Upper lobe of right lung (tissue), 1 donor: ENCODE results near the gene DUS2. TPM values are rescaled to one million over a fixed set of nuclear protein-coding genes. Genes with fewer than 3 reads are reported as not detected.
"Not testable (repeated sequence)": the region's sequence is repeated elsewhere in the genome, so short reads cannot be mapped to it uniquely, and the experiment has no call there.

ENCODE experiments used
- ATAC-seq: fragments of 200-7000 bp; cut with Tn5 transposase; one replicate; pipeline ENCODE4 v1.9.1; 2020; ENCODE audit warnings: mild to moderate bottlenecking, moderate library complexity
- DNase-seq: peaks from one replicate; pipeline ENCODE4 v3.0.0-alpha.2; 2020
- H3K27ac ChIP-seq: fragments of 200-600 bp; one replicate; pipeline ENCODE4 v1.8.0; 2022
- H3K27me3 ChIP-seq: fragments of 200-600 bp; one replicate; pipeline ENCODE4 v1.8.0; 2022; ENCODE audit warnings: mild to moderate bottlenecking
- H3K36me3 ChIP-seq: fragments of 200-600 bp; one replicate; pipeline ENCODE4 v1.8.0; 2022
- H3K4me1 ChIP-seq: fragments of 200-600 bp; one replicate; pipeline ENCODE4 v1.8.0; 2022
- H3K4me3 ChIP-seq: fragments of 200-600 bp; one replicate; pipeline ENCODE4 v1.8.0; 2022; ENCODE audit warnings: mild to moderate bottlenecking
- H3K9me3 ChIP-seq: fragments of 200-600 bp; one replicate; pipeline ENCODE4 v1.8.0; 2022
- CTCF ChIP-seq: fragments of 200-600 bp; IDR thresholded peaks from one replicate; pipeline ENCODE4 v1.8.0; 2022; ENCODE audit warnings: antibody characterized with exemption
- intact Hi-C: fragments of 100-400 bp; cut with DNase I; formaldehyde crosslinking; loops from one replicate; pipeline ENCODE4 v1.11.0; 2022
- total RNA-seq: library from RNA; stranded (reverse); fragmentation: NEBNext Ultra II Directional; extraction: Animal tissue kit (Norgen Biotek cat#: 25700); gene quantifications from one replicate; pipeline ENCODE4 v1.2.1, GENCODE V29; 2021
- donor health status: DM: no; HTN: yes; CAD: no; lungs with severe emphysema.

DUS2 gene
- total RNA-seq, 1 donor from 2014 or later: 11.2 TPM

GRCh38 chr16:68005211-68005610 lies 17.9 kb upstream of the DUS2 start:
- intact Hi-C loops: no loop called here
- Histone ChIP-seq H3K9me3 (no peaks in the 10 kb centered on the region), H3K36me3 (no peaks in the 10 kb centered on the region), H3K4me3 (no peak overlapping the region), H3K4me1 (peaks cover 26% of the 10 kb centered on the region), H3K27ac (peak overlapping the region; percentile 83), H3K27me3 (no peaks in the 10 kb centered on the region)
- DNase-seq (no peak), ATAC-seq (no peak)
- TF ChIP-seq CTCF: no peak

GRCh38 chr16:68005786-68006286 lies 17.2 kb upstream of the DUS2 start:
- Histone ChIP-seq H3K9me3 (no peaks in the 10 kb centered on the region), H3K27me3 (no peaks in the 10 kb centered on the region), H3K27ac (peak overlapping the region; percentile 83), H3K4me3 (no peak overlapping the region), H3K36me3 (no peaks in the 10 kb centered on the region), H3K4me1 (peaks cover 22% of the 10 kb centered on the region)
- DNase-seq (peak; percentile 70), ATAC-seq (peak; percentile 96)
- no peak for TF ChIP-seq CTCF
- intact Hi-C loops: no loop called here

- H3K9me3 ChIP-seq: no peaks in the 10 kb centered on the region
- intact Hi-C loops: no loop called here
- peaks cover 26% of the 10 kb centered on the region for H3K4me1 ChIP-seq
- H3K27ac ChIP-seq: no peak overlapping the region
- H3K4me3 ChIP-seq: no peak overlapping the region
- no peaks in the 10 kb centered on the region for H3K27me3 ChIP-seq
- H3K36me3 ChIP-seq: no peaks in the 10 kb centered on the region
- DNase-seq (no peak), ATAC-seq (no peak)
- no peak for TF ChIP-seq CTCF
These were observed 13.8 kb upstream of the DUS2 start for GRCh38 chr16:68009157-68009735.

- intact Hi-C loops, ATAC-seq: not testable (repeated sequence)
These were observed 13.2 kb upstream of the DUS2 start for GRCh38 chr16:68009872-68010271.

GRCh38 chr16:68013440-68013839 lies 9.6 kb upstream of the DUS2 start:
- TF ChIP-seq CTCF: no peak
- DNase-seq: no peak
- H3K27ac ChIP-seq: no peak overlapping the region

More at GRCh38 chr16:68009872-68010271, 13.2 kb upstream of the DUS2 start:
- H3K4me3 ChIP-seq, H3K36me3 ChIP-seq, DNase-seq, H3K9me3 ChIP-seq, H3K27me3 ChIP-seq, H3K27ac ChIP-seq: not testable (repeated sequence)
- H3K4me1 ChIP-seq: peaks cover 23% of the 10 kb centered on the region

GRCh38 chr16:68015681-68016080 lies 7.4 kb upstream of the DUS2 start, which contains the start of gene DPEP2NB:
TSS of gene DPEP2NB (minus strand) at chr16:68015911. CDS start at chr16:68015770, 141 bp downstream.
- Histone ChIP-seq H3K27me3 (no peaks in the 10 kb centered on the region), H3K9me3 (no peaks in the 10 kb centered on the region), H3K4me1 (peaks cover 9% of the 10 kb centered on the region), H3K4me3 (no peak within 1 kb of the TSS), H3K27ac (no peak within 1 kb of the TSS), H3K36me3 (no peaks in the 10 kb centered on the region)
- no peak for DNase-seq
- TF ChIP-seq CTCF: no peak
- no peak for ATAC-seq
- intact Hi-C loops: no loop called here

More at GRCh38 chr16:68013440-68013839, 9.6 kb upstream of the DUS2 start:
- ATAC-seq: peak; percentile 49
- Histone ChIP-seq H3K4me1 (peaks cover 9% of the 10 kb centered on the region), H3K9me3 (no peaks in the 10 kb centered on the region), H3K36me3 (no peaks in the 10 kb centered on the region), H3K27me3 (no peaks in the 10 kb centered on the region), H3K4me3 (no peak overlapping the region)
- intact Hi-C loops: no loop called here
